GM19023 (cell line): ENCODE data around the gene DYNLT2B.
"Not testable (repeated sequence)": the region's sequence is repeated elsewhere in the genome, so short reads cannot be mapped to it uniquely, and the experiment has no call there.

Experiments used
- ATAC-seq: cut with Tn5 transposase; IDR thresholded peaks from one replicate; pipeline ENCODE4 v1.9.1; 2021; ENCODE audit warnings: mild to moderate bottlenecking, moderate library complexity; ENCODE audit not compliant: unreplicated experiment

Gene DYNLT2B

GRCh38 chr3:196327405-196327804, 9.4 kb upstream of the DYNLT2B start:
- no peak for ATAC-seq

DNA sequence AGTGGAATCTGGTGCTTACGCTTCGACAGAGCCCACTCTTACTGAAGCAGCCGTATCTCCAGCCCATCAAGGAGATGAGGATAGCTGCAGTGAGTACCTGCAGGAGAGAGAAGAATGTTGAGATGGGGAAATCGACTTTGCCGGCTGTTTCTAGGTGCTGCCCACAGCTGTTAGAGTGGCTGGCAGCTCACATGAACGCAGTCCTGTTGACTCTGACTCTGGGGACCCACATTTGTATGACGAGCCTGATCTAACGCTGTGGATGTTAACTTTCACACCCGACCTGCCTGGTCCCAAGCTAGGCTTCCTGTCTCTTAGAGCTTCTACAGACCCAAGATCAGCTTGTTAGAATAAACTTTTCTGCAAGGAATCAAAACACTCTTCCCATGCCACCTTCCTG, 8.9 kb upstream of the DYNLT2B start:
- ATAC-seq = no peak

GRCh38 chr3:196323691-196324090, 5.7 kb upstream of the DYNLT2B start:
- ATAC-seq = no peak

DNA sequence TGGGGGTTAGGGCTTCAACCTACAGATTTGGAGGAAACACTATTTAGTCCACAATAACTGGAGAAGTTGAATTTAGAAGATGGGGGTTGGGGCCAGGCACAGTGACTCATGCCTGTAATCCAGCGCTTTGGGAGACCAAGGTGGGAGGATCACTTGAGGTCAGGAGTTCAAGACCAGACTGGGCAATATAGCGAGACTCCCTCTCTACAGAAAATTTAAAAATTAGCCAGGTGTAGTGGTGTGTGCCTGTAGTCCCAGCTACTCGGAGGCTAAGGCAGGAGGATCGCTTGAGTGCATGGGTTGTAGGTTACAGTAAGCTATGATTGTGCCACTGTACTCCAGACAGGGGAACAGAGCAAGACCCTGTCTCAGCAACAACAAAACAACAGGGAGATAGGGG, 5.0 kb upstream of the DYNLT2B start:
- ATAC-seq = no peak

- no peak for ATAC-seq
Measured at GRCh38 chr3:196321162-196321561, 3.1 kb upstream of the DYNLT2B start.

DNA sequence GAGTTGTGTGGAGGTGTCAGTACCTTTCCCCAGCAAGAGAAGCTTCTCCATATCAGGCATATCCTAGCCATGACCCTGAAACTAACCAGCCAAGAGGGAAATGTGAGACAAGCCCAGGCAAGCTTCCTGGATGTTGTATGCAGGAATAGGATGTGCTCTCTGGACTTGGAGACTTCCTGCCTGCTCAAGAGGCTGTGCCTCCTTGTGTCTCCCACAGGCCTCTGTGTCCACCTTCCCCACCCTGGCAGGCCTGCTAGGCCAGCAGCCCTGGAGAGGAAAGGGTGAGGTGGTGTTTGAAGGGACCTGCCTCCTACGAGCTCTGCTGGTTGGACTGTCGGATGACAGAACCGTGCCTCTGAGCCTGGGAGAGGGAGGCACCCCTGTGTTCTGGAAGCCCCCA, 2.1 kb upstream of the DYNLT2B start:
- ATAC-seq = no peak

DNA sequence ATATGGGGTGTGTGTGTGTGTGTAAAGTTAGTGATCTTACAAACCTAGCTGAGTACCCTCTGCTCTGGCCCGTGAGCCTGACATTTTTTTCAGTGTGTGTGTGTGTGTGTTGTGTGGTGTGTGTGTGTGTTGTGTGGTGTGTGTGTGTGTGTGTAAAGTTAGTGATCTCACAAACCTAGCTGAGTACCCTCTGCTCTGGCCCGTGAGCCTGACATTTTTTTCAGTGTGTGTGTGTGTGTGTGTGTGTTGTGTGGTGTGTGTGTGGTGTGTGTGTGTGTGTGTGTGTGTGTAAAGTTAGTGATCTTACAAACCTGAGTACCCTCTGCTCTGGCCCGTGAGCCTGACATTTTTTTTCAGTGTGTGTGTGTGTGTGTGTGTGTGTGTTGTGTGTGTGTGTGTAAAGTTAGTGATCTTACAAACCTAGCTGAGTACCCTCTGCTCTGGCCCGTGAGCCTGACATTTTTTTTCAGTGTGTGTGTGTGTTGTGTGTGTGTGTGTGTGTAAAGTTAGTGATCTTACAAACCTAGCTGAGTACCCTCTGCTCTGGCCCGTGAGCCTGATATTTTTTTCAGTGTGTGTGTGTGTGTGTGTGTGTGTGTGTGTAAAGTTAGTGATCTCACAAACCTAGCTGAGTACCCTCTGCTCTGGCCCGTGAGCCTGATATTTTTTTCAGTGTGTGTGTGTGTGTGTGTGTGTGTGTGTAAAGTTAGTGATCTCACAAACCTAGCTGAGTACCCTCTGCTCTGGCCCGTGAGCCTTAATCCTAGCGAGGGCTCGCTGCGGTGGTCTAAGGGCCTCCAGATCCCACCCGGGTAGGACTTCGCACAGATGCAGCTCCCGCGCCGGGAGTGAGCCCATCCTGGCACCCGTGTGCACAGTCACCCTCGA, 997 bp downstream of the DYNLT2B start:
- ATAC-seq = not testable (repeated sequence)

GRCh38 chr3:196315821-196316220, 2.2 kb downstream of the DYNLT2B start:
- no peak for ATAC-seq

DNA sequence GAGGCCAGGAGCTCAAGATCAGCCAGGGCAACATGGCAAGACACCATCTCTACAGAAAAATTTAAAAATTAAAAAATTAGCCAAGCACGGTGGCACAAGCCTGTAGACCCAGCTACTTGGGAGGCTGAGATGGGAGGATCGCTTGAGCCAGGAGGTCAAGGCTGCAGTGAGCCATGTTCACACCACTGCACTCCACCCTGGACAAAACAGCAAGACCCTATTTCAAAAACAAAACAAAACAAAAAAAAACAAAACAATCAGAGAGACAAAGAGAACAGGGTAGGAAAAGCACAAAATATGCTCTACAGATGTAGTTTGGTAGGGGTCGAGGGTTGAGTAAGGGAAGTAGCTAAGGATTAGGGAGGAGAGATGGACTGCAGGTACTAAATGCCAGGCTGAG, 3.4 kb downstream of the DYNLT2B start:
- ATAC-seq = no peak

GRCh38 chr3:196314086-196314485, 4.0 kb downstream of the DYNLT2B start:
- ATAC-seq = not testable (repeated sequence)

GRCh38 chr3:196302960-196303359, 15.1 kb downstream of the DYNLT2B start:
- ATAC-seq = not testable (repeated sequence)

DNA sequence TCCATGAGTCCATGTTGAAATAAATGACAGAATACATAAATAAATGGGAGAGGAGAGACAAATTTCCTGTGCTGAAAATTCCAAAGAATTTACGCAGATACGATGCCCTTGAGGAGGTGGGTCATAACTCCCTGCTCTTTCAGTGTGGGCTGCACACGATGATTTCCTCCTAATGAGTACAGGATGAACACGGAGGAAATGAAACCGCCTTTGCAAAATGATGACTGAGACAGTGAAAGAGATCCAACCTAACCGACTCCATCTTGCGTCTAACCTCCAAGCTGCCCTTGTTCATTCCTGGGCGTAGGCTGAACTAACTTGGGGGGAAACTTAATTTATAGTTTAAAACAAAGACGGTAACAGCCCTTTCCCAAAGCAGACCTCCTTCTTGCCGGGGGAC, 15.5 kb downstream of the DYNLT2B start:
- ATAC-seq = not testable (repeated sequence)

DNA sequence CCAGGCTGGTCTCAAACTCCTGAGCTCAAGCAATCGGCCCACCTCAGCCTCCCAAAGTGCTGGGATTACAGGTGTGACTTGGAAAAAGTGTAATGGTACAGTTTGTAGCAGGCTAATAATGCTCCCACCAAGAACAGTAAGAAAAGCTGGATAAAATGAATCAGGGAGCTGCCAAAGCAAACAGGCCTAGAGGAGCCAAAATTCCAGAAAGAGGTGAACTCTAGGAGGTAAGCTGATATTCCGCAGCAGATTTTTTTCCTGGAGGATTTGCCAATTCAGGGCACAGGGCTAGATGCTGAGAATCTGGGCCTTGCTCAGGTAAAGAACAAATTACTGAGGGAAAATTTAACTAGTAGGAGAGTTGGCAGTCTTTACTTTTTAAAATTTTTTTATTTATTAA, 19.5 kb downstream of the DYNLT2B start:
- no peak for ATAC-seq

DNA sequence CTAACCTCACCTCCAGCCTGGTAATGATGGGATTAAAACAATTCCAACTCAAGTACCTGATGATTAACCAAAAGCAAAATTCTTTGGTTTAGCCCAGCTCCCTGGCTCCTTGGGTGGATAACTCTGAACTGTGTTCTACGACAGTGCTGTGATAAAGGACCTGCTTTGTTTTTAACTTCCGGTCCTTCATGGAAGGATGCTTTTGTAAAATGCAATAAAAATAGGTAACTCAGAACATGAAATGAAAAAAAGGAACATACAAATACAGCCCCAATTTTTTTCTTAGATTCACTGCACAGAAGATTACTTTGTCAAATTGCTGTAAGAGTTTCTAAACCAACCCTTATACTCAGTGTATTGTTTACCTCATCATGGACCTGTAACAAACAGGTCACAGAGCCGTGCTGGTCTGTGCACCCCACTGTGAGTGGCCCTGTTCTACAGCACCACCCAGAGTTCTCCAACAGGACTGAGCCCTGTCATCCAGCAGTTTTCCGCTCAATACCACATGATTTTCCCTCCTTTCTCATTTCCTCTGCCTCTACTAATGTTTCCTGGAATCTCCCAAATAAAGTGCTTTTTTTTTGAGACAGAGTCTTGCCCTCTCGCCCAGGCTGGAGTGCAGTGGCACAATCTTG, 25.6 kb downstream of the DYNLT2B start:
- ATAC-seq = no peak

- ATAC-seq = no peak
Measured at GRCh38 chr3:196288141-196288460, 29.9 kb downstream of the DYNLT2B start.

- ATAC-seq = peak; percentile 84
Measured at GRCh38 chr3:196287440-196288140, 30.4 kb downstream of the DYNLT2B start, which contains the start of gene PCYT1A. Gene PCYT1A (minus strand): TSS chr3:196287726. CDS start chr3:196270531, 17,195 bp downstream.

- peak; percentile 31 for ATAC-seq
Measured at GRCh38 chr3:196287090-196287439, 31.0 kb downstream of the DYNLT2B start.

GRCh38 chr3:196284396-196284795, 33.6 kb downstream of the DYNLT2B start:
- ATAC-seq = no peak

- no peak for ATAC-seq
Measured at GRCh38 chr3:196281962-196282361, 36.1 kb downstream of the DYNLT2B start.

GRCh38 chr3:196280689-196281440, 37.2 kb downstream of the DYNLT2B start:
- ATAC-seq = no peak

- no peak for ATAC-seq
Measured at GRCh38 chr3:196275126-196275525, 42.9 kb downstream of the DYNLT2B start.
